ENCODE results near the gene ACSL6.

- no peak for TF ChIP-seq CTCF (conservative IDR thresholded peaks at IDR 0.05; ENCODE audit: low read length)
- no peak for TF ChIP-seq EZH2phosphoT487 (IDR thresholded peaks at IDR 0.05; ENCODE audit: borderline replicate concordance)
Measured at GRCh38 chr5:131974016-131974415, 37.4 kb downstream of the ACSL6 start.

Measured in Loucy (cell line).